ENCODE data around the gene CCDC116. TPM values are rescaled to one million over a fixed set of nuclear protein-coding genes. Genes with fewer than 3 reads are reported as not detected.

Gene CCDC116
- total and polyA plus RNA-seq, 10 of the 15 experiments (the other 5 are each of a cell fraction or from before 2014, with no cell fraction given) = 0.04 to 0.18 (median 0.04) TPM; not detected in 6

- TF ChIP-seq HDGF (IDR thresholded peaks at IDR 0.05) (no peak; the same call in 1 of the 2 replicates), RELA (IDR thresholded peaks at IDR 0.05; ENCODE audit: borderline replicate concordance, partially characterized antibody) (no peak), CEBPZ (IDR thresholded peaks at IDR 0.05; ENCODE audit: low read depth, low read length) (peak; percentile 76), ETV6 (conservative IDR thresholded peaks at IDR 0.05 in 1 of 2, IDR thresholded peaks at IDR 0.05 in 1 of 2; ENCODE audit: borderline replicate concordance in 1 of 2, low read depth in 1 of 2) (no peak), RBBP5 (conservative IDR thresholded peaks at IDR 0.05) (no peak), CBX3 (IDR thresholded peaks at IDR 0.05; ENCODE audit: borderline replicate concordance, low read depth) (no peak), SMC3 (IDR thresholded peaks at IDR 0.05; ENCODE audit: borderline replicate concordance, low read length) (0 out of 2 replicates have a peak, but pooled peaks have one; percentile 2), E4F1 (IDR thresholded peaks at IDR 0.05; ENCODE audit: borderline replicate concordance, partially characterized antibody) (peak; percentile 41), NRF1 (conservative IDR thresholded peaks at IDR 0.05; ENCODE audit: low read depth, low read length) (0 out of 2 replicates have a peak, but pooled peaks have one; percentile 4), TARDBP (IDR thresholded peaks at IDR 0.05; ENCODE audit: borderline replicate concordance) (no peak), MYB (IDR thresholded peaks at IDR 0.05; ENCODE audit: borderline replicate concordance, low read depth, low read length) (no peak), MEF2A (IDR thresholded peaks at IDR 0.05; ENCODE audit: insufficient read depth, low read depth, low read length) (no peak), CUX1 (IDR thresholded peaks at IDR 0.05; ENCODE audit: insufficient replicate concordance, low read depth, low read length) (no peak), NFYA (IDR thresholded peaks at IDR 0.05; ENCODE audit: borderline replicate concordance, low read depth, low read length) (no peak; the same call in 1 of the 2 replicates), E2F4 (IDR thresholded peaks at IDR 0.05; ENCODE audit: low read depth, low read length) (no peak; the same call in 1 of the 2 replicates), SP1 (IDR thresholded peaks at IDR 0.05; ENCODE audit: low read depth, low read length) (peak; percentile 97)
Measured at GRCh38 chr22:21641789-21642583, 9.4 kb downstream of the CCDC116 start, which contains the start of gene SDF2L1 (continued).
